SK-N-SH (cell line): ENCODE results near the gene LBX1. TPM values are rescaled to one million over a fixed set of nuclear protein-coding genes. Genes with fewer than 3 reads are reported as not detected.

Experiments used
- CTCF ChIA-PET: fragments of 300-600, 350-600 bp; formaldehyde crosslinking; extraction: SDS; loops from one replicate; lab custom pipeline; 2021; lab: Yijun Ruan, JAX
- POLR2A ChIA-PET: fragments of 350-600 bp; sonication (Branson Sonifier 250); formaldehyde crosslinking; extraction: SDS; loops from one replicate; lab custom pipeline; 2020; ENCODE audit warnings: antibody characterized with exemption, inconsistent platforms; lab: Yijun Ruan, JAX
- DNase-seq: peaks from one replicate; pipeline ENCODE4 v3.0.0; 2012
- H2AFZ ChIP-seq: fragments of 200-600 bp; sonication (generic); 2 replicates; pipeline ENCODE4 v1.8.1; 2016; ENCODE audit warnings: antibody characterized with exemption, mild to moderate bottlenecking, low read depth
- H3F3A ChIP-seq: fragments of 200-600 bp; sonication (generic); replicated peaks from 2 replicates; pipeline ENCODE3; 2016; ENCODE audit warnings: antibody characterized with exemption, mild to moderate bottlenecking; ENCODE audit not compliant: insufficient read depth
- H3K27ac ChIP-seq, 2 experiments: fragments of 200-500 bp in 1 of 2; fragments of 200-600 bp in 1 of 2; sonication (Bioruptor generic) in 1 of 2; sonication (generic), shearing (Covaris generic) in 1 of 2; 2 replicates each; pipeline versions ENCODE4 v1.5.1 to v1.6.1; 2014 to 2016; ENCODE audit warnings: low read depth in 2 of 2, inconsistent platforms in 1 of 2, low read length in 1 of 2, mild to moderate bottlenecking in 1 of 2, mixed read lengths in 1 of 2
- H3K27me3 ChIP-seq: fragments of 200-600 bp; sonication (generic), shearing (Covaris generic); 2 replicates; pipeline ENCODE4 v1.6.1; 2016; ENCODE audit warnings: mixed run types; ENCODE audit not compliant: insufficient read depth
- H3K36me3 ChIP-seq, 2 experiments: fragments of 200-500 bp in 1 of 2; fragments of 200-600 bp in 1 of 2; sonication (Bioruptor generic) in 1 of 2; sonication (generic) in 1 of 2; replicated peaks in 1 of 2; 2 replicates each; pipeline versions ENCODE3 to v1.5.1; 2014 to 2016; ENCODE audit warnings: low read length in 1 of 2, mild to moderate bottlenecking in 1 of 2; ENCODE audit not compliant: insufficient read depth in 2 of 2, control insufficient read depth in 1 of 2
- H3K4me1 ChIP-seq, 2 experiments: fragments of 200-500 bp in 1 of 2; fragments of 200-600 bp in 1 of 2; sonication (Bioruptor generic) in 1 of 2; sonication (generic), shearing (Covaris generic) in 1 of 2; 2 replicates each; pipeline versions ENCODE4 v1.5.1 to v1.6.1; 2014 to 2016; ENCODE audit warnings: low read depth in 1 of 2, low read length in 1 of 2, mixed run types in 1 of 2; ENCODE audit not compliant: insufficient read depth in 2 of 2, control insufficient read depth in 1 of 2
- H3K4me2 ChIP-seq: fragments of 200-600 bp; sonication (generic), shearing (Covaris generic); 2 replicates; pipeline ENCODE4 v1.6.1; 2017; ENCODE audit warnings: mixed run types
- H3K4me3 ChIP-seq, 2 experiments: fragments of 200-500 bp in 1 of 2; fragments of 200-600 bp in 1 of 2; sonication (Bioruptor generic) in 1 of 2; sonication (generic), shearing (Covaris generic) in 1 of 2; 2 replicates each; pipeline versions ENCODE4 v1.5.1 to v1.8.1; 2014 to 2016; ENCODE audit warnings: low read depth in 2 of 2, inconsistent platforms in 1 of 2, low read length in 1 of 2, mild to moderate bottlenecking in 1 of 2, mixed read lengths in 1 of 2, moderate library complexity in 1 of 2
- H3K79me2 ChIP-seq: fragments of 200-600 bp; sonication (generic); 2 replicates; pipeline ENCODE4 v1.8.1; 2017; ENCODE audit warnings: mild to moderate bottlenecking; ENCODE audit not compliant: insufficient read depth
- H3K9ac ChIP-seq: fragments of 200-600 bp; sonication (generic); 2 replicates; pipeline ENCODE4 v1.6.1; 2017; ENCODE audit warnings: mixed run types
- H3K9me2 ChIP-seq: fragments of 200-600 bp; sonication (generic); 2 replicates; pipeline ENCODE4 v1.6.1; 2017; ENCODE audit warnings: mixed run types
- H3K9me3 ChIP-seq: fragments of 200-600 bp; sonication (generic); 2 replicates; pipeline ENCODE4 v1.6.1; 2017; ENCODE audit warnings: mixed run types, mild to moderate bottlenecking, moderate library complexity
- H4K20me1 ChIP-seq: fragments of 200-600 bp; sonication (generic); 2 replicates; pipeline ENCODE4 v1.6.1; 2017; ENCODE audit warnings: mild to moderate bottlenecking, mixed run types; ENCODE audit not compliant: insufficient read depth
- CTCF ChIP-seq: fragments of 200-600 bp; sonication (generic); IDR thresholded peaks from 2 replicates; pipeline ENCODE4 v1.6.1; 2017; ENCODE audit warnings: antibody characterized with exemption, mild to moderate bottlenecking, moderate library complexity
- EP300 ChIP-seq, 2 experiments: IDR thresholded peaks; 2 replicates each; pipeline versions ENCODE4 v1.4.0 to v1.6.1; 2012; ENCODE audit warnings: borderline replicate concordance in 1 of 2, low read depth in 1 of 2, low read length in 1 of 2
- FOXJ3 ChIP-seq: sonication (generic); formaldehyde crosslinking; IDR thresholded peaks from 2 replicates; pipeline ENCODE4 v1.5.1; 2020; ENCODE audit warnings: mild to moderate bottlenecking, missing genetic modification reagents
- NFIC ChIP-seq: IDR thresholded peaks from 2 replicates; pipeline ENCODE4 v1.4.0; 2012; ENCODE audit warnings: borderline replicate concordance
- RAD21 ChIP-seq: IDR thresholded peaks from 2 replicates; pipeline ENCODE4 v1.6.1; 2012; ENCODE audit warnings: mild to moderate bottlenecking, low read length
- RCOR1 ChIP-seq: fragments of 150-350 bp; IDR thresholded peaks from 2 replicates; pipeline ENCODE4 v1.6.1; 2017; ENCODE audit warnings: antibody characterized with exemption, low read length
- REST ChIP-seq: IDR thresholded peaks from 2 replicates; pipeline ENCODE4 v1.6.1; 2012; ENCODE audit warnings: mild to moderate bottlenecking, low read depth, low read length, moderate library complexity
- RXRA ChIP-seq: IDR thresholded peaks from 2 replicates; pipeline ENCODE4 v1.4.0; 2012; ENCODE audit warnings: low read depth, mild to moderate bottlenecking, borderline replicate concordance
- SMC3 ChIP-seq: IDR thresholded peaks from 2 replicates; pipeline ENCODE4 v1.6.1; 2012; ENCODE audit warnings: low read depth, low read length, improper control_type of control experiment
- TAF1 ChIP-seq: IDR thresholded peaks from 2 replicates; pipeline ENCODE4 v1.6.1; 2012; ENCODE audit warnings: low read depth, mild to moderate bottlenecking, low read length, moderate library complexity, borderline replicate concordance
- TCF12 ChIP-seq: IDR thresholded peaks from 2 replicates; pipeline ENCODE4 v1.4.0; 2012
- TEAD4 ChIP-seq: IDR thresholded peaks from 2 replicates; pipeline ENCODE4 v1.4.0; 2012; ENCODE audit warnings: mild to moderate bottlenecking, borderline replicate concordance; ENCODE audit not compliant: insufficient read depth
- USF1 ChIP-seq: IDR thresholded peaks from 2 replicates; pipeline ENCODE4 v1.4.0; 2012; ENCODE audit warnings: low read depth, borderline replicate concordance
- YY1 ChIP-seq: IDR thresholded peaks from 2 replicates; pipeline ENCODE4 v1.4.0; 2012; ENCODE audit warnings: low read depth, mild to moderate bottlenecking
- WGBS: methylation state at CpG from one replicate; pipeline ENCODE4 v1.1.6; 2017; ENCODE audit warnings: low lambda C conversion rate; 5-methylcytosine and 5-hydroxymethylcytosine counted together
- polyA plus RNA-seq, 3 experiments: library from polyadenylated mRNA; depleted of rRNA; stranded (reverse); fragments of >200 nt; gene quantifications; 2 replicates each; pipeline ENCODE4 v1.2.3, GENCODE V29; 2012
- TF ChIP-seq, protein P1 (sequence below): IDR thresholded peaks from 2 replicates; pipeline ENCODE4; 2012
- TF ChIP-seq, protein P2 (sequence below): IDR thresholded peaks from 2 replicates; pipeline ENCODE4 v1.4.0; 2012; ENCODE audit warnings: low read depth, borderline replicate concordance

The LBX1 gene
- polyA plus RNA-seq, 1 of the 3 experiments (the other 2 are of a cell fraction): not detected

- ChIA-PET POLR2A (no interaction called here), CTCF (interaction anchor here (0.8 to 12.0 kb wide), 32 partner anchors 9 to 298 kb away, joined by 3 to 149 read pairs (median 5); partner anchors contain the start of gene LBX1)
- Histone ChIP-seq H2AFZ (peak overlapping the region; percentile 66; the same call in 1 of the 2 replicates), H3K4me1 (no peaks in the 10 kb centered on the region; a peak in 1 of 4 replicates), H3K9ac (no peak overlapping the region), H3K27ac (no peak overlapping the region), H3K36me3 (no peaks in the 10 kb centered on the region), H3K9me2 (no peaks in the 10 kb centered on the region), H3K4me3 (no peak overlapping the region), H3K9me3 (no peaks in the 10 kb centered on the region), H3K27me3 (peaks cover 8% of the 10 kb centered on the region; the same call in 1 of the 2 replicates), H3K79me2 (no peaks in the 10 kb centered on the region), H3K4me2 (no peak overlapping the region), H4K20me1 (no peaks in the 10 kb centered on the region), H3F3A (no peaks in the 10 kb centered on the region)
- TF ChIP-seq EP300 (IDR thresholded peaks at IDR 0.05; ENCODE audit: borderline replicate concordance in 1 of 2, low read depth in 1 of 2, low read length in 1 of 2) (no peak), SMC3 (peak; percentile 78), TAF1 (no peak), RAD21 (peak; percentile 66), TCF12 (no peak), REST (no peak), CTCF (peak; percentile 76), RXRA (no peak), FOXJ3 (no peak), RCOR1 (no peak), TEAD4 (no peak), USF1 (no peak), NFIC (no peak), YY1 (peak; percentile 68; the same call in 1 of the 2 replicates)
- TF ChIP-seq, protein P1, sequence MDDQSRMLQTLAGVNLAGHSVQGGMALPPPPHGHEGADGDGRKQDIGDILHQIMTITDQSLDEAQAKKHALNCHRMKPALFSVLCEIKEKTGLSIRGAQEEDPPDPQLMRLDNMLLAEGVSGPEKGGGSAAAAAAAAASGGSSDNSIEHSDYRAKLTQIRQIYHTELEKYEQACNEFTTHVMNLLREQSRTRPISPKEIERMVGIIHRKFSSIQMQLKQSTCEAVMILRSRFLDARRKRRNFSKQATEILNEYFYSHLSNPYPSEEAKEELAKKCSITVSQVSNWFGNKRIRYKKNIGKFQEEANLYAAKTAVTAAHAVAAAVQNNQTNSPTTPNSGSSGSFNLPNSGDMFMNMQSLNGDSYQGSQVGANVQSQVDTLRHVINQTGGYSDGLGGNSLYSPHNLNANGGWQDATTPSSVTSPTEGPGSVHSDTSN: no peak
- TF ChIP-seq, protein P2, sequence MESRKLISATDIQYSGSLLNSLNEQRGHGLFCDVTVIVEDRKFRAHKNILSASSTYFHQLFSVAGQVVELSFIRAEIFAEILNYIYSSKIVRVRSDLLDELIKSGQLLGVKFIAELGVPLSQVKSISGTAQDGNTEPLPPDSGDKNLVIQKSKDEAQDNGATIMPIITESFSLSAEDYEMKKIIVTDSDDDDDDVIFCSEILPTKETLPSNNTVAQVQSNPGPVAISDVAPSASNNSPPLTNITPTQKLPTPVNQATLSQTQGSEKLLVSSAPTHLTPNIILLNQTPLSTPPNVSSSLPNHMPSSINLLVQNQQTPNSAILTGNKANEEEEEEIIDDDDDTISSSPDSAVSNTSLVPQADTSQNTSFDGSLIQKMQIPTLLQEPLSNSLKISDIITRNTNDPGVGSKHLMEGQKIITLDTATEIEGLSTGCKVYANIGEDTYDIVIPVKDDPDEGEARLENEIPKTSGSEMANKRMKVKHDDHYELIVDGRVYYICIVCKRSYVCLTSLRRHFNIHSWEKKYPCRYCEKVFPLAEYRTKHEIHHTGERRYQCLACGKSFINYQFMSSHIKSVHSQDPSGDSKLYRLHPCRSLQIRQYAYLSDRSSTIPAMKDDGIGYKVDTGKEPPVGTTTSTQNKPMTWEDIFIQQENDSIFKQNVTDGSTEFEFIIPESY: no peak
- peak; percentile 83 for DNase-seq
- WGBS: 50% methylated on average over 12 of the region's 13 CpGs
Measured at GRCh38 chr10:101272229-101272868, 43.1 kb upstream of the LBX1 start.
